IMR-90 (cell line): ENCODE data around the gene PHC2. TPM values are rescaled to one million over a fixed set of nuclear protein-coding genes. Genes with fewer than 3 reads are reported as not detected.
A peak's percentile ranks its signal among the peaks of the same experiment; 100 is the strongest.

Experiments used
- ATAC-seq: fragments of 200-7000 bp; cut with Tn5 transposase; 2 replicates; pipeline ENCODE4 v1.9.1; 2020; ENCODE audit warnings: low read depth, mild to moderate bottlenecking, moderate library complexity
- BruUV-seq: library from RNA; stranded (reverse); fragments of 400-500 nt; replicated peaks from 2 replicates; lab custom pipeline; 2021; lab: Mats Ljungman, UMichigan
- CTCF ChIA-PET: fragments of 300-600 bp; formaldehyde crosslinking; extraction: SDS; loops from one replicate; lab custom pipeline; 2021; ENCODE audit warnings: antibody characterized with exemption; lab: Yijun Ruan, JAX
- POLR2A ChIA-PET: fragments of 300-600 bp; sonication (Branson Sonifier 250); formaldehyde crosslinking; loops from one replicate; lab custom pipeline; 2022; ENCODE audit warnings: antibody characterized with exemption; ENCODE audit not compliant: unreplicated experiment; lab: Charles Lee
- DNase-seq: peaks from one replicate; pipeline ENCODE4 v3.0.0; 2013
- H2AFZ ChIP-seq: replicated peaks from 2 replicates; pipeline ENCODE3; 2013; ENCODE audit warnings: low read length, mild to moderate bottlenecking; ENCODE audit not compliant: poor library complexity
- H2AK5ac ChIP-seq: 2 replicates; pipeline ENCODE4 v1.6.1; 2013; ENCODE audit warnings: low read depth, low read length, inconsistent platforms
- H2AK9ac ChIP-seq: replicated peaks from 2 replicates; pipeline ENCODE3; 2013; ENCODE audit warnings: mild to moderate bottlenecking, low read depth, low read length, moderate library complexity; ENCODE audit not compliant: poor library complexity
- H2BK120ac ChIP-seq: 2 replicates; pipeline ENCODE4 v1.6.1; 2013; ENCODE audit warnings: low read depth, low read length, inconsistent platforms
- H2BK15ac ChIP-seq: 3 replicates; pipeline ENCODE4 v1.6.1; 2013; ENCODE audit warnings: low read depth, low read length, inconsistent platforms
- H2BK20ac ChIP-seq: 2 replicates; pipeline ENCODE4 v1.6.1; 2013; ENCODE audit warnings: low read depth, mild to moderate bottlenecking, inconsistent platforms, low read length, moderate library complexity
- H2BK5ac ChIP-seq: 2 replicates; pipeline ENCODE4 v1.6.1; 2013; ENCODE audit warnings: mild to moderate bottlenecking, low read depth, low read length, inconsistent platforms; ENCODE audit not compliant: poor library complexity, severe bottlenecking
- H3K14ac ChIP-seq: replicated peaks from 2 replicates; pipeline ENCODE4 v1.6.1; 2013; ENCODE audit warnings: low read depth, low read length, inconsistent platforms
- H3K18ac ChIP-seq: 2 replicates; pipeline ENCODE4 v1.6.1; 2013; ENCODE audit warnings: low read depth, low read length, control low read depth
- H3K23ac ChIP-seq: 2 replicates; pipeline ENCODE4 v1.6.1; 2013; ENCODE audit warnings: low read depth, low read length, inconsistent platforms
- H3K27ac ChIP-seq: 2 replicates; pipeline ENCODE4 v1.5.1; 2013; ENCODE audit warnings: mild to moderate bottlenecking, control low read depth, low read length; ENCODE audit not compliant: insufficient read depth
- H3K27me3 ChIP-seq: 2 replicates; pipeline ENCODE4 v1.6.1; 2013; ENCODE audit warnings: low read length; ENCODE audit not compliant: control insufficient read depth, insufficient read depth
- H3K36me3 ChIP-seq: 2 replicates; pipeline ENCODE4 v1.6.1; 2013; ENCODE audit warnings: low read length, mixed read lengths; ENCODE audit not compliant: control insufficient read depth, insufficient read depth
- H3K4ac ChIP-seq: 2 replicates; pipeline ENCODE4 v1.6.1; 2013; ENCODE audit warnings: low read depth, low read length, inconsistent platforms
- H3K4me1 ChIP-seq: 2 replicates; pipeline ENCODE4 v1.6.1; 2013; ENCODE audit warnings: low read length, mixed read lengths; ENCODE audit not compliant: control insufficient read depth, insufficient read depth
- H3K4me2 ChIP-seq: 2 replicates; pipeline ENCODE4 v1.6.1; 2013; ENCODE audit warnings: low read depth, mild to moderate bottlenecking, control low read depth, low read length, moderate library complexity
- H3K4me3 ChIP-seq: 2 replicates; pipeline ENCODE4 v1.5.1; 2013; ENCODE audit warnings: low read depth, mild to moderate bottlenecking, control low read depth, low read length, moderate library complexity; ENCODE audit not compliant: insufficient read depth
- H3K56ac ChIP-seq: 2 replicates; pipeline ENCODE4 v1.6.1; 2013; ENCODE audit warnings: low read length, inconsistent platforms; ENCODE audit not compliant: insufficient read depth; ENCODE audit errors: extremely low read depth
- H3K79me1 ChIP-seq, 2 experiments: 2 replicates each; pipeline ENCODE4 v1.6.1; 2013; ENCODE audit warnings: low read length in 2 of 2, inconsistent platforms in 1 of 2, low read depth in 1 of 2
- H3K9ac ChIP-seq: 2 replicates; pipeline ENCODE4 v1.6.1; 2013; ENCODE audit warnings: low read depth, low read length, control low read depth
- H3K9me1 ChIP-seq: 2 replicates; pipeline ENCODE4 v1.6.1; 2013; ENCODE audit warnings: low read length, inconsistent platforms; ENCODE audit not compliant: insufficient read depth
- H3K9me3 ChIP-seq: 2 replicates; pipeline ENCODE4 v1.6.1; 2013; ENCODE audit warnings: low read length; ENCODE audit not compliant: control insufficient read depth, insufficient read depth
- H4K20me1 ChIP-seq: 2 replicates; pipeline ENCODE4 v1.6.1; 2013; ENCODE audit warnings: low read length, inconsistent platforms; ENCODE audit not compliant: insufficient read depth
- H4K5ac ChIP-seq: 2 replicates; pipeline ENCODE4 v1.6.1; 2013; ENCODE audit warnings: mild to moderate bottlenecking, low read depth, low read length, control low read depth
- H4K8ac ChIP-seq, 2 experiments: 2 replicates each; pipeline ENCODE4 v1.6.1; 2013; ENCODE audit warnings: low read depth in 2 of 2, low read length in 2 of 2, control low read depth in 1 of 2, inconsistent platforms in 1 of 2
- H4K91ac ChIP-seq: 2 replicates; pipeline ENCODE4 v1.6.1; 2013; ENCODE audit warnings: low read depth, low read length, inconsistent platforms; ENCODE audit not compliant: insufficient read depth
- BHLHE40 ChIP-seq: fragments of 150-350 bp; IDR thresholded peaks from 2 replicates; pipeline ENCODE4 v1.6.1; 2016; ENCODE audit warnings: mild to moderate bottlenecking, low read depth, low read length
- CEBPB ChIP-seq: IDR thresholded peaks from 2 replicates; pipeline ENCODE4 v1.6.1; 2012; ENCODE audit warnings: low read depth, low read length, improper control_type of control experiment
- FOS ChIP-seq: fragments of 150-350 bp; IDR thresholded peaks from 2 replicates; pipeline ENCODE4 v1.6.1; 2016; ENCODE audit warnings: low read depth, low read length
- MAFK ChIP-seq: IDR thresholded peaks from 2 replicates; pipeline ENCODE4 v1.6.1; 2012; ENCODE audit warnings: low read depth, low read length, improper control_type of control experiment
- MAZ ChIP-seq: IDR thresholded peaks from 2 replicates; pipeline ENCODE4 v1.6.1; 2012; ENCODE audit warnings: low read depth, mild to moderate bottlenecking, low read length, improper control_type of control experiment, moderate library complexity, borderline replicate concordance
- NFE2L2 ChIP-seq: fragments of 150-350 bp; IDR thresholded peaks from 2 replicates; pipeline ENCODE4 v1.6.1; 2016; ENCODE audit warnings: low read depth, mild to moderate bottlenecking, low read length
- POLR2A ChIP-seq: IDR thresholded peaks from 2 replicates; pipeline ENCODE4 v1.6.1; 2012; ENCODE audit warnings: mild to moderate bottlenecking, low read depth, low read length
- RAD21 ChIP-seq: IDR thresholded peaks from 2 replicates; pipeline ENCODE4 v1.6.1; 2012; ENCODE audit warnings: low read length, improper control_type of control experiment
- RCOR1 ChIP-seq: IDR thresholded peaks from 2 replicates; pipeline ENCODE4 v1.6.1; 2012; ENCODE audit warnings: mild to moderate bottlenecking, low read length, improper control_type of control experiment; ENCODE audit not compliant: insufficient replicate concordance
- WGBS, 2 experiments: methylation state at CpG; one replicate each; pipeline versions ENCODE4 v1.1.5 to v1.1.7; 2013; ENCODE audit warnings: missing lambda C conversion rate in 2 of 2; ENCODE audit not compliant: insufficient read length in 1 of 2; ENCODE audit errors: extremely low coverage in 2 of 2; 5-methylcytosine and 5-hydroxymethylcytosine counted together
- dilution Hi-C: fragments of 300-500 bp; cut with HindIII; formaldehyde crosslinking; loops from one replicate; pipeline ENCODE4 v1.14.3; 2018; ENCODE audit warnings: low sequenced_read_pairs; ENCODE audit not compliant: unreplicated experiment
- in situ Hi-C: fragments of 300-500 bp; cut with MboI; formaldehyde crosslinking; loops from 3 replicates; pipeline ENCODE4 v1.14.3; 2019; ENCODE audit warnings: low sequenced_read_pairs, inconsistent platforms, mixed read lengths
- intact Hi-C: fragments of 100-400 bp; cut with micrococcal nuclease; formaldehyde crosslinking; loops from 2 replicates; pipeline ENCODE4 v1.10.0; 2022
- polyA plus RNA-seq, 3 experiments: library from polyadenylated mRNA; depleted of rRNA; stranded (reverse); fragments of >200 nt; gene quantifications; 2 replicates each; pipeline ENCODE4 v1.2.3, GENCODE V29; 2012; ENCODE audit warnings: low replicate concordance in 1 of 3
- total RNA-seq: library from RNA; depleted of rRNA; stranded (reverse); fragments of >200 nt; gene quantifications from 2 replicates; pipeline ENCODE4 v1.2.3, GENCODE V29; 2012
- TF ChIP-seq, protein P1 (sequence below): fragments of 150-350 bp; IDR thresholded peaks from 2 replicates; pipeline ENCODE4 v1.6.1; 2017; ENCODE audit warnings: mild to moderate bottlenecking, antibody characterized with exemption, low read length, low read depth
- TF ChIP-seq, protein P2 (sequence below): conservative IDR thresholded peaks from 2 replicates; pipeline ENCODE4 v1.5.1; 2012; ENCODE audit warnings: mild to moderate bottlenecking, low read depth, low read length, improper control_type of control experiment
- TF ChIP-seq, protein P3 (sequence below): fragments of 150-350 bp; IDR thresholded peaks from 2 replicates; pipeline ENCODE4 v1.6.1; 2016; ENCODE audit warnings: low read depth, mild to moderate bottlenecking, low read length, moderate library complexity, borderline replicate concordance

PHC2 gene
- total and polyA plus RNA-seq, 2 of the 4 experiments (the other 2 are of a cell fraction), result 46.4 to 98.1 TPM

DNA sequence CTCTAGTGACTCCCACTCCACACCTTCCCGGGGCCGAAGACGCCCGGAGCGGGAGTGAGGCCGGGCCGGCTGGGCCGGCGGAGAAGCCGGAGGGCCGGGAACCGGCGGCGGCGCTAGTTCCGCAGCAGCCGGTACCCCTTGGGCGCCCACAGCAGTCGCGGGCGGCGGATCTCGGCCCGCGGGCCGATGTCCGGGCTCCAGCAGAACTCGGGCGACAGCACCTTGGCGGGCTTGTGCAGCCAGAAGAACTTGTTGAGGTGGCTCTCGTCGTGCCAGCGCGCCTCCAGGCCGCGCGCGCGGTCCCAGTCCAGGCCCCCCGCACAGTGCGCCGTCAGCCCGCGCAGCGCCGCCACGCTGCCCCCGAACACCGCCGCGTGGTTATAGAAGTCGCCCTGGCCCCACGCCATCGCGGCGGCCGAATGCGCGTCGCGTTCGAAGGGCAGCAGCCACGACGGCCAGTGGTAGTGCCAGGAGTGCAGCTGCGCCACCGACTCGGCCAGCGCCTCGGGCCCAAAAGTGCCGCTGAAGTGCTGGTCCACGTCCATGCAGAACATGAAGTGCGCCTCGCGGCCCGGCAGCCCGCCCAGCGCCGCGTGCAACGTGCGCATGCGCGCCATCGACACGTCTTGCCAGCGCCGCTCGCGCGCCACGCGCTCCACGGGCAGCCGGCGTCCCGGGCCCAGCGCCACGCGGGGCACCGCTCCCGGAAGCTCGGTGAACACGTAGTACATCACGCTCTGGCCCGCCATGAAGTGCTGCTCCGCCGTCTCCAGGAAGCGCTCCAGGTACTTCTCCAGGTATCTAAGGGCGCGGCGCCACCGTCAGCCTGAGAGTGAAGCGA lies 124.0 kb downstream of the PHC2 start:
- peaks cover 4% of the 10 kb centered on the region; the same call in 1 of the 2 replicates for H3K4me1 ChIP-seq
- H3K4me2 ChIP-seq, result no peak overlapping the region
- ChIA-PET POLR2A (no interaction called here), CTCF (no interaction called here)
- intact Hi-C loops (no loop called here), in situ Hi-C loops (no loop called here), dilution Hi-C loops (no loop called here)
- no peak overlapping the region for H4K91ac ChIP-seq
- no TSS peak for BruUV-seq
- no peak overlapping the region for H3K4me3 ChIP-seq
- H2BK20ac ChIP-seq, result no peak overlapping the region
- H3K9me1 ChIP-seq, result no peaks in the 10 kb centered on the region; the same call in 1 of the 2 replicates
- no peak overlapping the region for H2BK15ac ChIP-seq
- H4K5ac ChIP-seq, result peak overlapping the region; percentile 16; the same call in 1 of the 2 replicates
- no peak overlapping the region for H2BK120ac ChIP-seq
- no peaks in the 10 kb centered on the region for H3K36me3 ChIP-seq
- H3K79me1 ChIP-seq, result no peaks in the 10 kb centered on the region
- H2AFZ ChIP-seq, result peak overlapping the region; percentile 87
- peak overlapping the region; percentile 55 for H2AK9ac ChIP-seq
- no peaks in the 10 kb centered on the region; the same call in 1 of the 2 replicates for H3K27me3 ChIP-seq
- H3K56ac ChIP-seq, result no peak overlapping the region
- H3K23ac ChIP-seq, result no peak overlapping the region
- TF ChIP-seq BHLHE40 (no peak), CEBPB (no peak), MAFK (no peak), NFE2L2 (no peak), FOS (no peak), POLR2A (no peak), RCOR1 (no peak), RAD21 (no peak), MAZ (no peak)
- TF ChIP-seq, protein P1, sequence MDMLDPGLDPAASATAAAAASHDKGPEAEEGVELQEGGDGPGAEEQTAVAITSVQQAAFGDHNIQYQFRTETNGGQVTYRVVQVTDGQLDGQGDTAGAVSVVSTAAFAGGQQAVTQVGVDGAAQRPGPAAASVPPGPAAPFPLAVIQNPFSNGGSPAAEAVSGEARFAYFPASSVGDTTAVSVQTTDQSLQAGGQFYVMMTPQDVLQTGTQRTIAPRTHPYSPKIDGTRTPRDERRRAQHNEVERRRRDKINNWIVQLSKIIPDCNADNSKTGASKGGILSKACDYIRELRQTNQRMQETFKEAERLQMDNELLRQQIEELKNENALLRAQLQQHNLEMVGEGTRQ, result no peak
- TF ChIP-seq, protein P2, sequence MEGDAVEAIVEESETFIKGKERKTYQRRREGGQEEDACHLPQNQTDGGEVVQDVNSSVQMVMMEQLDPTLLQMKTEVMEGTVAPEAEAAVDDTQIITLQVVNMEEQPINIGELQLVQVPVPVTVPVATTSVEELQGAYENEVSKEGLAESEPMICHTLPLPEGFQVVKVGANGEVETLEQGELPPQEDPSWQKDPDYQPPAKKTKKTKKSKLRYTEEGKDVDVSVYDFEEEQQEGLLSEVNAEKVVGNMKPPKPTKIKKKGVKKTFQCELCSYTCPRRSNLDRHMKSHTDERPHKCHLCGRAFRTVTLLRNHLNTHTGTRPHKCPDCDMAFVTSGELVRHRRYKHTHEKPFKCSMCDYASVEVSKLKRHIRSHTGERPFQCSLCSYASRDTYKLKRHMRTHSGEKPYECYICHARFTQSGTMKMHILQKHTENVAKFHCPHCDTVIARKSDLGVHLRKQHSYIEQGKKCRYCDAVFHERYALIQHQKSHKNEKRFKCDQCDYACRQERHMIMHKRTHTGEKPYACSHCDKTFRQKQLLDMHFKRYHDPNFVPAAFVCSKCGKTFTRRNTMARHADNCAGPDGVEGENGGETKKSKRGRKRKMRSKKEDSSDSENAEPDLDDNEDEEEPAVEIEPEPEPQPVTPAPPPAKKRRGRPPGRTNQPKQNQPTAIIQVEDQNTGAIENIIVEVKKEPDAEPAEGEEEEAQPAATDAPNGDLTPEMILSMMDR, result no peak
- TF ChIP-seq, protein P3, sequence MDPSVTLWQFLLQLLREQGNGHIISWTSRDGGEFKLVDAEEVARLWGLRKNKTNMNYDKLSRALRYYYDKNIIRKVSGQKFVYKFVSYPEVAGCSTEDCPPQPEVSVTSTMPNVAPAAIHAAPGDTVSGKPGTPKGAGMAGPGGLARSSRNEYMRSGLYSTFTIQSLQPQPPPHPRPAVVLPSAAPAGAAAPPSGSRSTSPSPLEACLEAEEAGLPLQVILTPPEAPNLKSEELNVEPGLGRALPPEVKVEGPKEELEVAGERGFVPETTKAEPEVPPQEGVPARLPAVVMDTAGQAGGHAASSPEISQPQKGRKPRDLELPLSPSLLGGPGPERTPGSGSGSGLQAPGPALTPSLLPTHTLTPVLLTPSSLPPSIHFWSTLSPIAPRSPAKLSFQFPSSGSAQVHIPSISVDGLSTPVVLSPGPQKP, result no peak
- no peaks in the 10 kb centered on the region for H4K20me1 ChIP-seq
- no peak overlapping the region for H3K9ac ChIP-seq
- no peaks in the 10 kb centered on the region for H3K9me3 ChIP-seq
- DNase-seq, result no peak
- no peak overlapping the region for H3K14ac ChIP-seq
- no peak overlapping the region for H3K27ac ChIP-seq
- 26% methylated on average over 73 of the region's 113 CpGs; no CpG with 5 or more reads in 1 of the 2 experiments for WGBS, 2 experiments
- no peak; the same call in 1 of the 2 replicates for ATAC-seq
- no peak overlapping the region for H3K4ac ChIP-seq
- H4K8ac ChIP-seq, result no peak overlapping the region
- H2BK5ac ChIP-seq, result no peak overlapping the region
- H3K18ac ChIP-seq, result no peak overlapping the region
- no peak overlapping the region for H2AK5ac ChIP-seq
